ENCODE measurements around the gene ABTB2.
A peak's percentile ranks its signal among the peaks of the same experiment; 100 is the strongest.
"Not testable (repeated sequence)": the region's sequence is repeated elsewhere in the genome, so short reads cannot be mapped to it uniquely, and the experiment has no call there.

The ABTB2 gene

DNA sequence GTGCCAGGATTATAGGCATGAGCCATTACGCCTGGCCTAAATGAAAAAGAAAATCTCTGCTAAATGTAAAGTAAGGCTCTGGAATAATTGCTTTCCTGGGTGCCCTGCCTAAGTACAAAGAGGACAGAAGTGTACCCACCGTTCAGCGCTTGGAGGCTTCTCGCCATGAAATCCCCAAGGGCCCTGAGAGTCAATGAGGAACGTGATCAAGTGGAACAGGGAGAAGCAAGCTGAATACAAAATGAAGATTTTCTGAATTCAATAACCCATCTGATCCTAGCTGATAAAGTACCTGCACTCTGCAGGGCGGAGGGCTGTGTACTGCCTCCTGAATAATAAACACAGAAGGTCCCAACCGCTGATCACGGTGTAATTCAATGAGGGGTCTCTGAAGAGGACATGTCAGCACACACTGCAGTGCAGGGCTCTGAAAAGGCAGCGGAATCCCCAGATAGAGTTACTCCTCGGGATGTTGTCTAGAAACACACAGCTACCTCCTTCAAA, 97.7 kb downstream of the ABTB2 start:
- DNase-seq, result no peak

- DNase-seq, result no peak
These were observed 98.7 kb downstream of the ABTB2 start for GRCh38 chr11:34259087-34259486.

DNA sequence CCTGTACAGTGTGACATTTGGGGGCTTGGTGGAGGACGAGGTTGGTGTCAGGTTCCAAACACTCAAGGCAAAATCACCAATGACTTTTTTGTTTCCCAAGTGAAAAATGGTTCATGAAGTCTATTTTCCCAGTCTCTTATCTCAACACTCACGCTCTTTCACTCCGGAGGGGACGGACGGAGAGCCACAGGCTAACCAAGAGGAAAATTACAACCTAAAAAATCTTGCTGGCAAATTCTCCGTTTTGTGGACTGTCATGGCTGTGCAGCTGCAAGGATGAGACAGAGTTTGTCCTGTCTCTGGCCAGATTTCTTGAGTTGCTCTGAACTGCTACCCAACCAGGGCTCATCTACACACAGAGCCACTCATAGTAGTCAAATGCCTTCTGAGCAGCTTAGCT, 101.2 kb downstream of the ABTB2 start:
- no peak for DNase-seq

DNA sequence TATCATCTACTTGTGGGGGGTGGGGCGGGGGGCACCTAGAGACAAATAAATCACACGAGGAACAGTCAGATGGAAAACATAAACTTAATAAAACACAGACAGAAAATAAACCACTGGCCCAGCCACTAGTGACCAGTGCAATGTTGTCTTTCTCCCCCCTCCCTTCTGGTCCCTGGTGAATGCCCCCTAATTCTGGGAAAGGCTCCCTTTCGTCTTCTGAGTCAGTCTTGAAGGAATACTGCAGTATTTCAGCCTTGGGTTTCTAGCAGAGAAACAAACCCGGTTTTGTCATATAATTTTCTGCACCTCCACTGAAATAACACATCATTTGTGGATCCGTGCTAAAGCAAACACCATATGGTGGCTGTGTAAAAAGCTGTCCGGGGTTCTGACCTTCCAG, 101.7 kb downstream of the ABTB2 start:
- no peak for DNase-seq

- DNase-seq, result no peak
These were observed 102.7 kb downstream of the ABTB2 start for GRCh38 chr11:34255101-34255500.

GRCh38 chr11:34254011-34254410, 103.8 kb downstream of the ABTB2 start:
- no peak for DNase-seq

- DNase-seq, result no peak
These were observed 105.2 kb downstream of the ABTB2 start for GRCh38 chr11:34252651-34253050.

- DNase-seq, result no peak
These were observed 105.8 kb downstream of the ABTB2 start for GRCh38 chr11:34252015-34252414.

DNA sequence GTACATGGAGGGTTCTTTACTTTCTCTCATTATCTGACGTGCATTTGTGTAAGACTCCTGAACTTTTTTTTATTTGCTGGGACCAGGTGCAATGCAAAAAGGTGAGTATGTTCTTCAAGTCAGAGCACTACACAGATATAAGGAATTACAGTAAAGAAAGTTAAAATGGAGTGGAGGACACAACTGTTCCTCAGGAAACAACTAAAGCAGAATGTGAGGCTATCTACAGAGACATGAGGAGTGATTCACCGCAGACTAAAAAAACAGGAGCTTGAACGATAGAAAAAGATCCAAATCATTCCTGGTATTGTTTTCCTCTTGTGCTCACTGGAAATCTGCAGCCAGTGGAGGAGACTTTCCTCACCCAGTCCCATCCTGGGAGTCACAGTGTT, 106.2 kb downstream of the ABTB2 start:
- no peak for DNase-seq

GRCh38 chr11:34250732-34251588, 106.8 kb downstream of the ABTB2 start:
- peak; percentile 43 to 60 (median 49) for DNase-seq

GRCh38 chr11:34250211-34250610, 107.6 kb downstream of the ABTB2 start:
- no peak for DNase-seq

DNA sequence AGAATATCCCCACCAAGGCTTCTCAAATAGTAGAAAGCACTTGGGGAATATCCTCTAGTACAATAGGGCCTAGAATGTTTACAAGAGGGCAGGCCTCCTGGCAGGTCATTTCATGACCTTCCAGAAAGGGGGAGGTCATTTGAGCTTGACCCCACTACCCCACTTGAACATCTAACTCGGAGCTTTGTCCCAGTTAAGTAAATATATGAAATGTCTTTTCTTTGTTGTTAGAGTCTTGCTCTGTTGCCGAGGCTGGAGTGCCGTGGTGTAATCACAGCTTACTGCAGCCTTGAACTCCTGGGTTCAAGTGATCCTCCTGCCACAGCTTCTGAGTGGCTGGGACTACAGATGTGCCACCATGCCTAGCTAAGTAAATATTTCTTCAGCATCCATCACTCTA, 108.4 kb downstream of the ABTB2 start:
- no peak for DNase-seq

DNA sequence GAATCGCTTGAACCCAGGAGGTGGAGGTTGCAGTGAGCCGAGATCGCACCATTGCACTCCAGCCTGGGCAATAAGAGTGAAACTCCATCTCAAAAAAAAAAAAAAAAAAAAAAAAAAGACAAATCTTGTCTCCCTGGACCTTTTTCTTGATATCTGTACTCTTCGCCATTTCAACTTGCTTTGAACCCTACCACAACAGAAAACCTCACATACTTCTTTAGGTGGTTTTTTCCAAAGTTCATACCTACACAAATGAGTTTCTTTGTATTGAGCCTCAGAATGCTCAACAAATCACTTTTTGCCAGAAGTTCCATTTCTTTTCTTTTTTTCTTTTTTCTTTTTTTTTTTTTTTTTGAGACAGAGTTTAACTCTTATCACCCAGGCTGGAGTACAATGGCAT, 111.3 kb downstream of the ABTB2 start:
- not testable (repeated sequence) for DNase-seq

GRCh38 chr11:34245041-34245440, 112.8 kb downstream of the ABTB2 start:
- DNase-seq, result no peak

- DNase-seq, result no peak
These were observed 114.0 kb downstream of the ABTB2 start for GRCh38 chr11:34243600-34244464.

GRCh38 chr11:34242037-34242625, 115.7 kb downstream of the ABTB2 start:
- DNase-seq, result no peak

DNA sequence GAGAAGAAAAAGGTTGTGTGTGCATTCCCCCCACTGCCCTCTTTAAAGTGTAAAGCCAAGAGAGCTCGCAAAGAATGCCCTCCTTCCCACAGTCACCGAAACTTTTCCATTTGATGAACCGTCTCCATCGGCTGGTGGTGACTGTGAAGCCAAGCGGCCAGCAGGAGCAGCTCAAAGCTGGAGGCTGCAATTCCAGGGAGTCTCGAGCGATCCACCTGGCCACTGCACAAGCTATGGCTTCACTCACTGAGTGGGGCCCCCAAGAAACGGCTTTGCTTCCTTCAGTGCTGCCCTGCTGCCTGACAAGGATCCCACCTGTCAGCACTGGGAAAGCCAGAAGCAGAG, 117.7 kb downstream of the ABTB2 start:
- no peak for DNase-seq

DNA sequence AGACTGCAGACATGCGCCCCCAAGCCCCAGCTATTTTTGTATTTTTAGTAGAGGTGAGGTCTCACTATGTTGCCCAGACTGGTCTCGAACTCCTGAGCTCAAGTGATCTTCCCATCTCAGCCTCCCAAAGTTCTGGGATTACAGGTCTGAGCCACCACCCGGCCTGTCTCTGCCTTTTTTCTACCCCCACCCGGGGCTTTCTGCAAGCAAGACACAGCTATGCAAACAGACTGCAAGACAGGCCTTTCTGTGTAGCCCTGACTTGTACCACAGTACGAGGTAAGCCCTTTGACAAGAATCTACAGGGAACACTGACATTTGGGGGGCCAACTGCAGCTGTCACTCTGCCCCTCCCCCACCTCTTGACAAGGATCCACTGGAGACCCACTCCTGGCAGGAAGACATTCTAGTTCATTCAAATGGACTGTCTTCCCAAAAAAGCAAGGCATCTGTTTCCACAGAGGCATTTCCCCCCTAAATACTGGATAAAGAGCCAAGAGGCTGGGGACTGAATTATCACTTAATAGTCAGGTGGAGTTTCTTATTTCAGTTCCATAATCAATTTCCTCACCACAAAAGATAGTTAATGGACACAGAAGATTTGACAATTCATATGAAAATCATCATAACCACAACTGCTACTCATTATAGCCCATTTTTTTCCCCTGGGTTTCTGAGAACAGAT, 118.2 kb downstream of the ABTB2 start:
- no peak for DNase-seq

DNA sequence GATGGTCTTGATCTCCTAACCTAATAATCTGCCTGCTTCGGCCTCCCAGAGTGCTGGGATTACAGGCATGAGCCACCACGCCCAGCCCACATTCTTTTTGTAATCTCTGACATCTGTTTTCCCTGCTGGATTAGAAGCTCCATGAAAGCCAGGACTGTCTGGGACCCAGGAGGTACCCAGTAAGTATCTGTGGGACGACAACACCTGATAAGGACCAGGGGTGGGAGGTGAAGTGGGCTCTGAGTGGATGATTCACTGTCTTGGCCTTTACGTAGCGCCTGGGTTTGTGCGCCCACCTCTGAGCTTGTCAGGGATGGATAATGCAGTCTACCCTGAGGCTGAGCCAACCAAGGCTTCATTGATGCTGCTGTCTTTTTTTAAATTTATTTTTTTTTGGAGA, 118.8 kb downstream of the ABTB2 start:
- DNase-seq, result no peak

DNA sequence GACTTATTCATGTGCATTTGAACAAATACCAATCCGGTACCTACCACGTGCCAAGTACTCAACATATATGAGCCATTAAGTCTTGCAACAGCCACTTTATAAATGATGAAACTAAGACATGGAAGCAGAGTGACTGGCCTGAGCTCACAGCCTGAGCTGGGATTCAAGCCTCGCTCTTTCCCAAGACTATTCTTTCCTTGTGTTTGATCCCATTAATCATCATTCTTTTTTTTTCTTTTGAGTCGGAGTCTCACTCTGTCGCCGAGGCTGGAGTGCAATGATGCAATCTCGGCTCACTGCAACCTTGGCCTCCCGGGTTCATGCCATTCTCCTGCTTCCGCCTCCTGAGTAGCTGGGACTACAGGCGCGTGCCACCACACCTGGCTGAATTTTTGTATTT, 119.3 kb downstream of the ABTB2 start:
- DNase-seq, result no peak

DNA sequence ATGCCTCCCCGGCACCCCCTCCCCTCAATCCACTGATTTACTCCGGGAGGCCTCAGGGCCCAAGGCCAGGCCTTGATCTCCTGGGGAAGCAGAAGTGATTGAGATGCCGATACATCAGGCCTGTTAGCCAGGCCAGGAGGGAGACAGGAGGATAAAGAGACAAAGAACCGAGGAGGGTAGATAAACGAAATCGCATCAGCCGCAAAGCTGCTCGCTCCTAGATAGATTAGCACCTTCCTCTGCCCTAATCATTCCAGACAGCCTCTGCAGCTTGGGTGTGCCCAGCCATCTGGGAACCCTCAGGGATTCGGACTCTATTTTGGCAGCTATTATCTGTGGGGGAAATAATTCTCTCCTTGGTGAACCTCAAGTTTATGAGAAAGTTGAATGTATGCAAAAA, 121.2 kb downstream of the ABTB2 start:
- DNase-seq, result no peak

GRCh38 chr11:34235591-34236071, 122.2 kb downstream of the ABTB2 start:
- no peak for DNase-seq

- no peak for DNase-seq
These were observed 122.6 kb downstream of the ABTB2 start for GRCh38 chr11:34235189-34235588.
